NCI-H2107 (cell line): ENCODE results near the gene BMP6.

Experiments
- DNase-seq: peaks from one replicate; lab custom pipeline; 2025; lab: John Stamatoyannopoulos, UW

The BMP6 gene

DNA sequence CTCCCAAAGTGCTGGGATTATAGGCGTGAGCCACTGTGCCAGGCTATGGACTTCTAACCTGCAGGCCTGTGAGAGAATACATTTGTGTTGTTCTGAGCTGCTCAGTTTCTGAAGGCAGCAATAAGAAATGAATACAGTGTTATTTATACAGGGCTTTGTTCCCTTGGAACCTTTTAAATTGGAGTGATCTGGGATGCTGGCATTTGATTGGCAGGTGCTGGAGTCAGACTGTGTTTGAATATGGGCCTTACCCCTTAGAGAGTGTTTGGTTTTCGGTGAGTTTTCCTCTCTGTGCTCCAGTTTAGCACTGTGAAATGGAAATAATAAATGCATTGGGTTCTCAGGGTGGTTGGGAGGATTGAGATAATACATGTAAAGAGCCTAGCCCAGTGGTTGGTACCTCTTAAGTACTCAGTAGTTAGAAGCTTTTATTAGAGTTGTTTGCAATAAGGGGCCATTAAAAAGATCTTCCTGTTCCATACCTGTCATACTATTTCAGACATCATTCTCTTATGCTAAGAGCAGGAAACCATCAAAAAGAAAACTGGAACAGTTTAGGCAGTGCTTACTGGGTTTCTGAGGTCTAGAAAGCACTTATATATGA lies 22.1 kb downstream of the BMP6 start:
- no peak for DNase-seq

DNA sequence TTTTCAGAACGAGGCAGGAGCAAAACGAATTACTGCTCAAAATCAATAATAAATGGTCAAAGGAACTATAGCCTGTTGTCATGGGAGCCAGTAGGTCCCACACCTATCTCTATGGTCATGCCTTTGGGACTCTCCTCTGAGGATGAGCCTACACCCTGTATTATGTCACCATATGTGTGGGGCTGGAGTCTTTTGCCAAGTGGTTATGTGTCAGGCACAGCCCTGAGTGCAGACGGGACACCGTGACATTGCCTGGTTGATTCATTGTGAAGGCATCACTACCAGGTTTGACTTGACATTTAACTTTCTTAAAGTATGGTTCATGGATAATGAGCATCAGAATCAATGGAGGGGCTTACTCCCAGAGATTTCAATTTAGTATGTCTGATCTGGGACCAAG lies 23.6 kb downstream of the BMP6 start:
- no peak for DNase-seq

DNA sequence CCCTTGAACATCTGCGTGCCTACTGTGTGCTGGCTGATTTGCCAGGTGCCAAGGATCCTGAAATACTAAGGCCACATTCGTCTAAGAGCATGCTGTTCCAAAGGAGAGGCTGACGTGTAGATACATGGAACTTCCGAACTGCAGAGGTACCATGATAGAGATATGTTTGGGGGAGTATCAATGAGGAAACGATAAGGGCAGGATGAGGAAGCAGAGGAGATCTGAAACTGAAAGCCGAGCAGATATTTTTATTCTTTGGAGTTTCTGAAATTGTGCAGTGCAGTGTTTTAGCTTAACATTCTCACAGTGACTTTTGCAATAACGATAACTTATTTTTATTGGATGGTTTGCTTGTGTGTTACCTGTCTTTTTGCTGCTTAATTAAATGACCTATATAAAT lies 24.3 kb downstream of the BMP6 start:
- DNase-seq: no peak

- DNase-seq: no peak
Measured at GRCh38 chr6:7758456-7758855, 32.6 kb downstream of the BMP6 start.

DNA sequence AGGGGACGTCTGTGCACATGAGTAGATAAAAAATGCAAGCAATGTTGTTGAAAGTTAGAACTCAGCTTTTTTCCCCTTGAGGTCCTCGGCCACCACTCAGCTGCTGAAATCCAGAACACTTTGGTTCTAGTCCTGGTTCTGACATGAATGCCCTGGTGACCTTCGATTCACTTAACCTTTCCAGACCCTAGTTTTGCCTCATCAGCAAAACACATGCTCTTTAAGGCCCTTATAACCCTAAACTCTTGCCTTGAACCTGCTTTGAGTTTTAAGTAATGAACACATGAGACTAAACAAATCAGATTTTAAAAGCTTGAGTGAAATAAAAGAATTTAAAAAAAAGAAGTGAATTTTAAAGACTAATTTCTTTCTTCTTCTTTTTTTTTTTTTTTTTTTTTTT lies 33.4 kb downstream of the BMP6 start:
- DNase-seq: no peak

DNA sequence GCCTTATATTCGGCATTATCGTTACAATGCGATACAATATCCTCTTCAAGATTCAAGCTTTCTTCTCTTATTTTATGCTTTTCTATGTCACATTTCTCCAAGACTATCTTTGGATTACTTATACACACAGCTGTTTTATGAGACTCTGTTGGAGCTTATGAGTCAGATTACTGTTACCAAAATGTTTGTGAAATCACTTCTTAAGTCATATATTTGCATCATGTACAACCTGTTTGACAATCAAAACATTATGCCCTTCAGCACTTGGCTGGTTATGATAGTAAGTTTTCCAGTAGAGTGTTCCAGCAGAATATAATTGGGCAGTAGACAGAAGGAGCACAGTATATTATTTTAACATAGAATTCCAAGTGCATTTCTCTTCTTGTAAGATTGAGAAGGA lies 35.2 kb downstream of the BMP6 start:
- no peak for DNase-seq

DNA sequence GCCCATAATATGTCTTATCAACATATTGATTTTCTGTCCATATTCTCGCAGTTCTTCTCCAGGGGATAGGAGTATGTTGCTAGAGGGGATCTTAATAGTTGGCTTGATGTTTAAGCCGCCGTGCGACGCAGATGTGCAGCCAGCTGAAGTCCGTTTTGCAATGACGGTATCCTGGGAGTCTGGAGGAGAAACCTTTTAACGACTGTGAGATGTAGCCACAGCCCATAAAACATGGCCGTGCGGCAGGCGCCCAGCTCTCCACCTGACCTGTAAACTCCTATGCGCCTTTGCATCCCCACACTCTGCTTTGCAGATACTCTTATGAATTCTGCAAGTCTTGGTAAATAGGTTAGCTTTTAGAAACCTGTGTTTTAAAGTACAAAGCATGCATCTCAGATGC lies 36.9 kb downstream of the BMP6 start:
- no peak for DNase-seq

- DNase-seq: no peak
Measured at GRCh38 chr6:7763881-7764280, 38.0 kb downstream of the BMP6 start.

- DNase-seq: no peak
Measured at GRCh38 chr6:7765575-7766325, 39.9 kb downstream of the BMP6 start.

- no peak for DNase-seq
Measured at GRCh38 chr6:7769702-7770101, 43.8 kb downstream of the BMP6 start.

- DNase-seq: no peak
Measured at GRCh38 chr6:7770111-7770510, 44.2 kb downstream of the BMP6 start.

DNA sequence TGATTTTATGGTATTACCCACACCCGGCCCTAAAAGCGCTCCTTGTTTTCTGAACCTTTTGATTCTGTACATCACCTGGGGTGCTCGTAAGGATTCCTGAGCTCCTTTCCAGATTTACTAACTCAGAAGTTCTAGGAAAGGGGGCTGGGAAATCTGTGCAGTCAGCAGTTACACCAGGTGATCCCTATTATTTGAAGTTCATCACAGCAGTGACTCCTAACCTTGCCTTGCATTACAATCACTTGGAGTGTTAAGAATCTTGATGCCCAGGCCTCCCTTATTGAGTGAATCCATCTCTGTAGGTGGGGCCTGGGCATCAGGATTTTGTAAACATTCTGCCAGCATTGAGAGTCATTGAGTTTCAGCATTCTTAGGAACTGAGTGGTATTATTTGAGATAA lies 44.7 kb downstream of the BMP6 start:
- no peak for DNase-seq

DNA sequence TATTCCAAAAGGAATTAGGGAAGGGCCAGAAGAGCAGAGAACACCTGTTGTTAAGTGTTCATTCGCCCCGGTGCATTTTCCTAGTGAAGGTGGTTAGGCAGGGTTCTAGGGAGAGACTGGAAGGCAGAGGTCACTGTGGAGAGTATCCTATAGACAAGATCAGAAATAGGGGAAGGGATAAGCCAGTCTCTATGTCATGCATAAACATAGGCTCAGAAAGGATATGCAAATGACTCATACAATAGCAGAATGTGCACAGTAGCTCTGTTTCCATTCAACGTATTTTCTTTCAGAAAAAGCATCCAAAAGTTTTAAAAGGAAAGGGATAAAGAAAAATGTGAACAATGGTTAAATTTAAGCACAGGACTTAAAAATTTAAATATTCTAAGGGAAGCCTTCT lies 47.4 kb downstream of the BMP6 start:
- no peak for DNase-seq

GRCh38 chr6:7773914-7774313 lies 48.0 kb downstream of the BMP6 start:
- DNase-seq: no peak

DNA sequence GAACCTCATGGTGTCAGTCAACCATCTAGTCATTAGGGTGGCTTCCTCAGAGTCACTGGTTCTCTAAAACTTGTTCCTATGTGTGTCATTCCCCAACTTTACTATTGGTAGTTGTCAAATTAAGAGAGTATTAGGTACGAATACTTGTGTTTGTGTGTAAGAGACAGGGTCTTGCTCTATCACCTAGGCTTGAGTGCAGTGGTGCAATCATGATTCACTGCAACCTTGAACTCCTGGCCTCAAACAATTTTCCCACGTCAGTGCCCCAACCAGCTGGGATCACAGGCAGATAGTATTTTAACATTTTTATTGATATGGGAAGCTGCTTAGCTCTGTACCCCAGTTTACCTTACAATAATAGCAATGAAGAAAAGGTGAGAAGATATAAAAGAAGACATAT lies 50.6 kb downstream of the BMP6 start:
- no peak for DNase-seq

GRCh38 chr6:7777074-7777473 lies 51.2 kb downstream of the BMP6 start:
- DNase-seq: no peak

GRCh38 chr6:7781240-7781639 lies 55.3 kb downstream of the BMP6 start:
- DNase-seq: no peak

DNA sequence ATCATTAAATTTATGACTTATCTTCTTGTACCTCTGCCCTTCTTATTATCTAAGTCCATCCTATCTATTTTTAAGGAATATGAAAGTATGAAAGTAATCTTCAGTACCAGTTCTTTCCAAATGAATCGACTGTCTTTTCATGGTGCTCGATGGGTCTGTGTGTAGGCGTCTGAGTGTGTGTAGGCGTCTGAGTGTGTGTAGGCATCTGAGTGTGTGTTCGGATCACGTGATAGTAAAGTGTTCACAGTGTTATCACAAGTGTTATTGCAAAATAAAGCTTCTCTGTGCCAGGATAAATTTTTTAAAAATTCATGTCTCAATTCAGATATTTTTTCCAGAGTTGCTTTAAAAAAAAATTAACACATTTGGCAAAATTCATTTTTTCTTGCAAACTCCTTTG lies 58.3 kb downstream of the BMP6 start:
- no peak for DNase-seq

DNA sequence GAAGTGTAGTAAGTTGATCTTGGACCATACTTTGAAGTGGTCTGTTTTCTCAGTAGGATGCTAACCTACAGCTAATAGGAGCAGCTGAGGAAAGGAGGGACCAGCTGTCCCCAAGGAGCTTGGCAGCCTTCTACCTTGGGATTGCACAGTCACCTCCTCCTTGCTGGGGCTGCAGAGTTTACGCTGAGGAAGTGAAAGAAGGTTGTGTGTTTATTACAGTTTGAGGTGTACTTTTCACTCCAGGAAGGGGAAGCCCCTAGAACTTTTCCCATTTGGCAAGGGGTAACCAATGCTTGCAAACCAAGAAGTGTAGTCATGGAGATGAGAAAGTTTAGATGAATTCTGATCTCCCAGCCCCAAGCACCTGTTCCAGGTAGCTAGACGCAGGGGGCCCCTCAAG lies 58.8 kb downstream of the BMP6 start:
- DNase-seq: no peak

GRCh38 chr6:7785243-7786035 lies 59.5 kb downstream of the BMP6 start:
- no peak for DNase-seq

DNA sequence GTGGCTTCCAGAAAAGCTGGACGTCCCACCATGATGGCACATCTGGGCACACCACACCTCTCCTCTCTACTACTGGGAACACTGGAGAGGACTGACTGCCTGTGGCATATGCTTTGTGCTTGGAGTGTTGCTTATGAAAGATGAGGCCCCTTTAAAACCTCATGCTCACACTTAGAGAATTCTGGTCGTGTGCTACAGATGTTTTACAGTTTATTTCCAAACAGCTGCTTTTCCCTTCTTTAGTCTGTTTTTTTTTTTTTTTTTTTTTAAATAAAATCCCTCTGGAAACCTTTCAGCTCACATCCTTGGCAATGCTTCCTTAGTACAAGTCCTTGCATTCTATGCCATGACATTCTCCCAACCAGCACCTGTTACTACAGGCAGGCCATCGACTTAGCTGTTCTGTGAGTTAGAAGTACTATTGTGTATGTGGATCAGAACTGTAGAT lies 60.3 kb downstream of the BMP6 start:
- no peak for DNase-seq

GRCh38 chr6:7787137-7787608 lies 61.3 kb downstream of the BMP6 start:
- no peak for DNase-seq

- no peak for DNase-seq
Measured at GRCh38 chr6:7787731-7788130, 61.8 kb downstream of the BMP6 start.
